PC-3 (cell line): ENCODE data around the gene CRAMP1. TPM values are rescaled to one million over a fixed set of nuclear protein-coding genes. Genes with fewer than 3 reads are reported as not detected.

Source experiments
- ATAC-seq: fragments of 200-7000 bp; cut with Tn5 transposase; 2 replicates; pipeline ENCODE4 v1.9.1; 2020; ENCODE audit warnings: mild to moderate bottlenecking, moderate library complexity
- BruUV-seq: library from RNA; stranded (reverse); fragments of 400-500 nt; replicated peaks from 2 replicates; lab custom pipeline; 2021; lab: Mats Ljungman, UMichigan
- CTCF ChIA-PET: fragments of 300-600 bp; sonication (Branson Sonifier 250); formaldehyde crosslinking; loops from one replicate; lab custom pipeline; 2022; ENCODE audit warnings: antibody characterized with exemption; lab: Charles Lee
- POLR2A ChIA-PET: fragments of 300-600 bp; sonication (Branson Sonifier 250); formaldehyde crosslinking; loops from one replicate; lab custom pipeline; 2022; ENCODE audit warnings: antibody characterized with exemption; ENCODE audit not compliant: unreplicated experiment; lab: Charles Lee
- DNase-seq: peaks from one replicate; pipeline ENCODE4 v3.0.0-alpha.2; 2015
- H2AFZ ChIP-seq: fragments of 300-600 bp; sonication (generic); 2 replicates; pipeline ENCODE4 v1.6.0; 2016; ENCODE audit warnings: antibody characterized with exemption, low read length
- H3F3A ChIP-seq: fragments of 300-600 bp; sonication (generic); one replicate; pipeline ENCODE4 v1.6.0; 2017; ENCODE audit warnings: antibody characterized with exemption, low read length, control low read depth, mild to moderate bottlenecking; ENCODE audit not compliant: unreplicated experiment
- H3K27ac ChIP-seq: fragments of 300-600 bp; sonication (generic); 2 replicates; pipeline ENCODE4 v1.5.1; 2016; ENCODE audit warnings: mild to moderate bottlenecking, low read length
- H3K27me3 ChIP-seq: fragments of 300-600 bp; sonication (generic); 2 replicates; pipeline ENCODE4 v1.6.1; 2016; ENCODE audit warnings: low read length, mixed read lengths
- H3K36me3 ChIP-seq: fragments of 300-600 bp; sonication (generic); 2 replicates; pipeline ENCODE4 v1.6.1; 2016; ENCODE audit warnings: low read depth, mixed run types, low read length, mixed read lengths
- H3K4me1 ChIP-seq: fragments of 300-600 bp; sonication (generic); 2 replicates; pipeline ENCODE4 v1.5.1; 2016; ENCODE audit warnings: low read length; ENCODE audit not compliant: insufficient read depth
- H3K4me2 ChIP-seq: fragments of 300-600 bp; sonication (generic); 2 replicates; pipeline ENCODE4 v1.6.0; 2016; ENCODE audit warnings: low read length
- H3K4me3 ChIP-seq: fragments of 300-600 bp; sonication (generic); 2 replicates; pipeline ENCODE4 v1.5.1; 2016; ENCODE audit warnings: mild to moderate bottlenecking, low read length, mixed read lengths
- H3K79me2 ChIP-seq: fragments of 300-600 bp; sonication (generic); 2 replicates; pipeline ENCODE4 v1.6.1; 2017; ENCODE audit warnings: low read length, mixed read lengths
- H3K9ac ChIP-seq: fragments of 300-600 bp; sonication (generic); 2 replicates; pipeline ENCODE4 v1.6.0; 2016; ENCODE audit warnings: mild to moderate bottlenecking, low read length
- H3K9me2 ChIP-seq: fragments of 300-600 bp; sonication (generic); replicated peaks from 2 replicates; pipeline ENCODE4 v1.6.1; 2016; ENCODE audit warnings: mixed run types, low read length, mixed read lengths
- H3K9me3 ChIP-seq: fragments of 300-600 bp; sonication (generic); 2 replicates; pipeline ENCODE4 v1.6.1; 2016; ENCODE audit warnings: low read length, mixed read lengths
- H4K20me1 ChIP-seq: fragments of 300-600 bp; sonication (generic); 2 replicates; pipeline ENCODE4 v1.6.1; 2016; ENCODE audit warnings: low read length, mixed read lengths
- CTCF ChIP-seq: fragments of 300-600 bp; sonication (generic); conservative IDR thresholded peaks from 2 replicates; pipeline ENCODE4 v1.5.1; 2017; ENCODE audit warnings: antibody characterized with exemption, low read depth, mild to moderate bottlenecking, low read length
- EZH2 ChIP-seq: fragments of 300-600 bp; sonication (generic); IDR thresholded peaks from one replicate; pipeline ENCODE4 v1.6.1; 2017; ENCODE audit warnings: antibody characterized with exemption, mild to moderate bottlenecking, low read length; ENCODE audit not compliant: unreplicated experiment
- EZH2phosphoT487 ChIP-seq: fragments of 300-600 bp; sonication (generic); IDR thresholded peaks from 2 replicates; pipeline ENCODE4 v1.6.1; 2018; ENCODE audit warnings: mild to moderate bottlenecking, antibody characterized with exemption, low read length, borderline replicate concordance
- intact Hi-C: fragments of 100-400 bp; cut with micrococcal nuclease; formaldehyde crosslinking; loops from 2 replicates; pipeline ENCODE4 v1.9.0; 2023
- total RNA-seq: library from RNA; depleted of rRNA; stranded (reverse); fragments of >200 nt; gene quantifications from 2 replicates; pipeline ENCODE4 v1.2.3, GENCODE V29; 2014

The CRAMP1 gene
- total RNA-seq, 1 experiment from 2014 or later = 8.5 TPM

DNA sequence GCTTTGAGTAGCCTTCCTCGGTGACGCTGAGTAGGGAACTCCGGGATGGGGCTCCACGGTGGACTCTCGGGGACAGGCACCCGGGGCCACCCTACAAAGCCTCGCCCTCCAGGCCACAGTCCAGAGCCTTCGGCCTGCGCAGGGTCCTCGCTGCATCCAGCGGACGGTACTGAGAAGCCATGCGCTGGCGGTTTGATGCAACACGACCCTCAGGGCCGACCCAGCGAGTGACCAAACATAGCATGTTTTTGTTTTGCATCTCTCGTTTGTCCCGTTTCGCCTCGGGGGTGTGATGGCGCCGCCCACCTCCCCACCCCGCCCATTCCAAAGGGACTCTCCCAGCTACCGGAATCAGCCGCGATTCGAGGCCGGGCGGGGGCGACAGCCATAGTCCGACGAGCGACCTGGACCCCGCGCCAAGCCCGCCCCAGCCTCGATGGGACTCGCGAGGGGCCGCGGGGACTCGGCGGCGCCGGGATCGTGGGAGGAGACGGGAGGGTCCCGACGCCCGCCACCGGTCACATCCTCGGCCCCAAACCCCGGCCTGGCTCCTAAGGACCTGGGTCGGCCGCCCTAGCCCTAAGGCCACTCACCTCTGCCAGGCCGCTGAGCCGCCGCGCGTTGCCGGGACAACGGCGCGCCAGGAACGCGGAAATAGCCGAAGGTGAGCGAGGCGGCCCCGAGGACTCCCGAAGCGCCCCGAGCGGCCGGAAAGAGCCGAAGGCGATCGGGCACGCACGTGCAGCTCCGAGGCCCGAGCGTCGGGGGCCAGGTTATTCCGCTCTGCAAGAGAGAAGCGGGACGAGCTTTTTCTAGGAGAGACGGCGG lies 1.9 kb upstream of the CRAMP1 start:
- H3F3A ChIP-seq = no peaks in the 10 kb centered on the region
- peak overlapping the region; percentile 95 for H3K4me2 ChIP-seq
- peak overlapping the region; percentile 86 for H2AFZ ChIP-seq
- peak overlapping the region; percentile 87 for H3K4me3 ChIP-seq
- peak; percentile 57 for ATAC-seq
- H3K27ac ChIP-seq = peak overlapping the region; percentile 77
- DNase-seq = peak; percentile 83
- H3K36me3 ChIP-seq = no peaks in the 10 kb centered on the region
- CTCF ChIA-PET = interaction anchor here (0.6 kb wide), 1 partner anchor 24 kb away, joined by 4 read pairs; no protein-coding TSS in a partner anchor
- peaks cover 17% of the 10 kb centered on the region; the same call in 1 of the 2 replicates for H3K4me1 ChIP-seq
- intact Hi-C loops = loop anchor here (2.0 to 5.0 kb wide), 3 partner anchors 37 to 117 kb away; partner anchors contain the start of genes MAPK8IP3 and TELO2
- H3K9me2 ChIP-seq = no peaks in the 10 kb centered on the region
- TF ChIP-seq EZH2phosphoT487 (no peak), EZH2 (no peak), CTCF (no peak)
- POLR2A ChIA-PET = no interaction called here
- H3K27me3 ChIP-seq = no peaks in the 10 kb centered on the region
- H3K79me2 ChIP-seq = peaks cover 34% of the 10 kb centered on the region
- peak overlapping the region; percentile 89 for H3K9ac ChIP-seq
- no peaks in the 10 kb centered on the region for H3K9me3 ChIP-seq
- peaks cover 6% of the 10 kb centered on the region; the same call in 1 of the 2 replicates for H4K20me1 ChIP-seq
- BruUV-seq = no TSS peak

- H4K20me1 ChIP-seq = peaks cover 6% of the 10 kb centered on the region; the same call in 1 of the 2 replicates
- CTCF ChIA-PET = interaction anchor here (0.6 kb wide), 1 partner anchor 78 kb away, joined by 3 read pairs; no protein-coding TSS in a partner anchor
- peak overlapping the region; percentile 87 for H3K4me3 ChIP-seq
- H3F3A ChIP-seq = no peaks in the 10 kb centered on the region
- H3K79me2 ChIP-seq = peaks cover 42% of the 10 kb centered on the region
- no peak for TF ChIP-seq CTCF
- TF ChIP-seq EZH2phosphoT487 = no peak
- H3K4me1 ChIP-seq = peaks cover 23% of the 10 kb centered on the region
- ATAC-seq = peak; percentile 20
- peak overlapping the region; percentile 86 for H2AFZ ChIP-seq
- H3K4me2 ChIP-seq = peak overlapping the region; percentile 95
- POLR2A ChIA-PET = interaction anchor here (0.5 to 0.7 kb wide), 2 partner anchors 81 to 120 kb away, joined by 9 to 12 read pairs; no protein-coding TSS in a partner anchor
- H3K9ac ChIP-seq = peak overlapping the region; percentile 89
- intact Hi-C loops = loop anchor here (2.0 to 5.0 kb wide), 3 partner anchors 36 to 118 kb away; partner anchors contain the start of genes MAPK8IP3 and TELO2
- DNase-seq = peak; percentile 7
- H3K36me3 ChIP-seq = peaks cover 6% of the 10 kb centered on the region
- peak overlapping the region; percentile 77 for H3K27ac ChIP-seq
- no peaks in the 10 kb centered on the region for H3K9me3 ChIP-seq
- no peaks in the 10 kb centered on the region for H3K27me3 ChIP-seq
- no TSS peak for BruUV-seq
- H3K9me2 ChIP-seq = no peaks in the 10 kb centered on the region
Observed at GRCh38 chr16:1610899-1611632, 1.1 kb upstream of the CRAMP1 start.
